Measurements from ENCODE around the gene LRRK2. TPM values are rescaled to one million over a fixed set of nuclear protein-coding genes. Genes with fewer than 3 reads are reported as not detected.

Gene LRRK2
- 10 to 100 TPM; 24.0 to 32.8 (median 29.2) TPM for total RNA-seq

DNA sequence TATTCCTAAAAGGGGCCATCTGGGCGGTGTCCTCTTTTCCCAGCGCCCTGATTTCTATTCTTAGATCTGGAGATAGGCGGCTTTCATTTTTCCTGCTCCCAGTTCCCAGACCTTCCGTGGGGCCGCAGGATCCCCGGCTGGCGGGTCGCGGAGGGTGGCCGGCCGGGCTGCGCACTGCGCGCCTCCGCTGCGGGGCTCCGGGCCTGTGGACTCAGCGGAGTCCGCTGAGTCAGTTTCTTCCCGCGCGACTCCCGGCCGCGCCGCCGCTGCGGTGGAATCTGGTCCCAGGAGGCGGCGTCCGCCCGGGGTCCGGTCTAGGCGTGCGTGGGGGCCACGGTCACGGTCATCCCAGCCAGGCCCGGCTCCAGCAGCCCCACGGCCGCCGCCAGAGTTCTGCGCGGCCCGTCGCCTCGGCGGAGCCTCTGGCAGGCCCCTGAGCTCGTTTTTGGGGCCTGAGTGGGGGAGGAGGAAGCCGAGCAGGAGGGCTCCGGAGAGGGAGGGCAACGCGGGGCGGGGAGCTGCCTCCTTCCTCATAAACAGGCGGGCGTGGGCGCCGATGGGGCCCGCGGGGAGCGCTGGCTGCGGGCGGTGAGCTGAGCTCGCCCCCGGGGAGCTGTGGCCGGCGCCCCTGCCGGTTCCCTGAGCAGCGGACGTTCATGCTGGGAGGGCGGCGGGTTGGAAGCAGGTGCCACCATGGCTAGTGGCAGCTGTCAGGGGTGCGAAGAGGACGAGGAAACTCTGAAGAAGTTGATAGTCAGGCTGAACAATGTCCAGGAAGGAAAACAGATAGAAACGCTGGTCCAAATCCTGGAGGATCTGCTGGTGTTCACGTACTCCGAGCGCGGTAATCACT, at the start of gene LRRK2:
TSS of gene LRRK2 (plus strand) at position 559 of the 853 bp plus-strand sequence. CDS start at position 694, 135 bp downstream.
- Histone ChIP-seq H3K9me3 (no peaks in the 10 kb centered on the region), H3K27me3 (no peaks in the 10 kb centered on the region), H3K27ac (replicated peaks in 1 of 4) (peak within 1 kb of the TSS; percentile 93 to 99 (median 97)), H3K36me3 (no peaks in the 10 kb centered on the region), H3K4me1 (peaks cover 11 to 50% (median 48%) of the 10 kb centered on the region in 4 donors), H3K4me3 (peak within 1 kb of the TSS; percentile 70 to 90 (median 82))
- TF ChIP-seq POLR2A (IDR thresholded peaks at IDR 0.05; ENCODE audit: low read depth) (peak; percentile 29), EP300 (IDR thresholded peaks at IDR 0.05) (no peak), POLR2AphosphoS5 (IDR thresholded peaks at IDR 0.05) (peak; percentile 52 to 79)
- TF ChIP-seq, protein P1, sequence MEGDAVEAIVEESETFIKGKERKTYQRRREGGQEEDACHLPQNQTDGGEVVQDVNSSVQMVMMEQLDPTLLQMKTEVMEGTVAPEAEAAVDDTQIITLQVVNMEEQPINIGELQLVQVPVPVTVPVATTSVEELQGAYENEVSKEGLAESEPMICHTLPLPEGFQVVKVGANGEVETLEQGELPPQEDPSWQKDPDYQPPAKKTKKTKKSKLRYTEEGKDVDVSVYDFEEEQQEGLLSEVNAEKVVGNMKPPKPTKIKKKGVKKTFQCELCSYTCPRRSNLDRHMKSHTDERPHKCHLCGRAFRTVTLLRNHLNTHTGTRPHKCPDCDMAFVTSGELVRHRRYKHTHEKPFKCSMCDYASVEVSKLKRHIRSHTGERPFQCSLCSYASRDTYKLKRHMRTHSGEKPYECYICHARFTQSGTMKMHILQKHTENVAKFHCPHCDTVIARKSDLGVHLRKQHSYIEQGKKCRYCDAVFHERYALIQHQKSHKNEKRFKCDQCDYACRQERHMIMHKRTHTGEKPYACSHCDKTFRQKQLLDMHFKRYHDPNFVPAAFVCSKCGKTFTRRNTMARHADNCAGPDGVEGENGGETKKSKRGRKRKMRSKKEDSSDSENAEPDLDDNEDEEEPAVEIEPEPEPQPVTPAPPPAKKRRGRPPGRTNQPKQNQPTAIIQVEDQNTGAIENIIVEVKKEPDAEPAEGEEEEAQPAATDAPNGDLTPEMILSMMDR (IDR thresholded peaks at IDR 0.05) = peak in 1 of 3 experiments; percentile 18
- WGBS = 1% methylated on average over 19 of the region's 78 CpGs
- intact Hi-C loops (cut with DNase I) = loop anchor here (5.0 kb wide), 1 partner anchor 72 kb away; no protein-coding TSS in a partner anchor
- peak; percentile 95 for DNase-seq (ENCODE audit: extremely low spot score)

DNA sequence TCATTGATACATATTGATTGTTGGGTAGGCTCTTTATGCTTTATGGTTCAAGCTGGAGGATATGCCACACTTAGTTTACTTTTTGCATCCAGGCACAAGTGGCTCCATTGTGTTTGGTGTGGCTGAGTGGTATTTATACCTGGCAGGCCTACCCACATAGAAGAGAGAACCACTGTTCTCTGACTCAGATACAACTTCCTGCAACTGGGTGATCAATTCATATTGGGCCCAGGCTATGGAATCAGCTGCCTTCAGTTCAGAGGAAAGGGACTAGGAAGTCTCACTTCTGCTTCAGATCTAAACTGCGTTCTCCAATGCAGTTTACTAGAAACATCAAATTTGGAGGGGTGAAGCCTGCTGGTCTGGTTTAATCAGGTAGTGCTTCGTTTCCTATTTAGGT, 49.8 kb upstream of the LRRK2 start:
- 88% methylated on average over 2 of the region's 2 CpGs for WGBS
- no peaks in the 10 kb centered on the region for H3K36me3 ChIP-seq
- DNase-seq (ENCODE audit: extremely low spot score) = no peak
- H3K4me3 ChIP-seq = no peak overlapping the region
- intact Hi-C loops (cut with DNase I) = no loop called here
- H3K4me1 ChIP-seq = no peaks in the 10 kb centered on the region
- no peaks in the 10 kb centered on the region for H3K27me3 ChIP-seq
- no peaks in the 10 kb centered on the region for H3K9me3 ChIP-seq
- no peak overlapping the region for H3K27ac ChIP-seq (replicated peaks in 1 of 4)
- TF ChIP-seq EP300 (IDR thresholded peaks at IDR 0.05) (no peak), POLR2AphosphoS5 (IDR thresholded peaks at IDR 0.05) (no peak), POLR2A (IDR thresholded peaks at IDR 0.05; ENCODE audit: low read depth) (no peak)
- TF ChIP-seq, protein P1 (IDR thresholded peaks at IDR 0.05) = no peak

DNA sequence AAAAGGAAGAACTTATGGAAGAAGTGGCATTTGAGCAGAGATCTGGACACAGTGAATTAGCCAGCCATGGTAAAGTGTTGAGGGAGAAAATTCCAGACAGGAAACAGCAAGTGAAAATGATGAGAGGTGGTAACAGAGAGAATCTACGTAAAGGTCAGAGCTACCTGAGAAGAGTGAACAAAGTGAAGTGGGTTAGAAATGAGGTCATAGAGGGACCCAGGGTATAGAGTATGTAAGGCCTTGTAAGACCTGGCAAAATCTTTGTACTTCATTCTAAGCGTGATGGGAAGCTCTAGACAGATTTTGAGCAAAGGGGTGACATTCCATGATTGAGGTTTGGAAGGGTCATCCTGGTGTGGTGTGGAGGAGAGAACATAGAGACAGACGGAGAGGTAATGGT, 49.3 kb upstream of the LRRK2 start:
- no peaks in the 10 kb centered on the region for H3K9me3 ChIP-seq
- no peak overlapping the region for H3K27ac ChIP-seq (replicated peaks in 1 of 4)
- WGBS = 90% methylated on average over 3 of the region's 3 CpGs

DNA sequence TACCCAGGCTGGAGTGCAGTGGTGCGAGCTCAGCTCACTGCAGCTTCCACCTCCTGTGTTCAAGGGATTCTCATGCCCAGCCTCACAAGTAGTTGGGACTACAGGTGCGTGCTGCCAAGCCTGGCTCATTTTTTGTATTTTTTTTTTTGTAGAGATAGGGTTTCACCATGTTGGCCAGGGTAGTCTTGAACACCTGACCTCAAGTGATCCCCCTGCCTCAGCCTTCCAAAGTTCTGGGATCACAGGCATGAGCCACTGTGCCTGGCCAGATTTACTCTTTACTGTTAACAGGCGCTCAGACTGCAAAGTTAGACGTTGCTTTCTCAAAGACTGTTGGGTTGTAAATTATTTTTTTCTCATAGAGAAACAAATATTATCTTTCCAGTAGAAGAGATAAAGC, 46.1 kb upstream of the LRRK2 start:
- intact Hi-C loops (cut with DNase I) = no loop called here
- WGBS = 88% methylated on average over 4 of the region's 4 CpGs
- Histone ChIP-seq H3K9me3 (no peaks in the 10 kb centered on the region), H3K4me3 (no peak overlapping the region), H3K4me1 (no peaks in the 10 kb centered on the region), H3K36me3 (no peaks in the 10 kb centered on the region), H3K27ac (replicated peaks in 1 of 4) (no peak overlapping the region), H3K27me3 (no peaks in the 10 kb centered on the region)
- no peak for DNase-seq (ENCODE audit: extremely low spot score)
- TF ChIP-seq POLR2AphosphoS5 (IDR thresholded peaks at IDR 0.05) = no peak
- TF ChIP-seq, protein P1 (IDR thresholded peaks at IDR 0.05) = no peak
- no peak for TF ChIP-seq EP300 (IDR thresholded peaks at IDR 0.05)
- TF ChIP-seq POLR2A (IDR thresholded peaks at IDR 0.05; ENCODE audit: low read depth) = no peak

More for the DNA sequence above, 49.3 kb upstream of the LRRK2 start:
- no peaks in the 10 kb centered on the region for H3K36me3 ChIP-seq
- H3K27me3 ChIP-seq = no peaks in the 10 kb centered on the region
- intact Hi-C loops (cut with DNase I) = no loop called here
- DNase-seq (ENCODE audit: extremely low spot score) = no peak
- no peak for TF ChIP-seq POLR2A (IDR thresholded peaks at IDR 0.05; ENCODE audit: low read depth)
- no peak for TF ChIP-seq POLR2AphosphoS5 (IDR thresholded peaks at IDR 0.05)
- TF ChIP-seq EP300 (IDR thresholded peaks at IDR 0.05) = no peak
- TF ChIP-seq, protein P1 (IDR thresholded peaks at IDR 0.05) = no peak
- H3K4me3 ChIP-seq = no peak overlapping the region
- no peaks in the 10 kb centered on the region for H3K4me1 ChIP-seq
